ENCODE data around the gene SSBP4.

- TF ChIP-seq CTCFL (IDR thresholded peaks at IDR 0.05; ENCODE audit: borderline replicate concordance, insufficient read depth, low read depth, low read length, poor library complexity, severe bottlenecking) (no peak), ZBTB7A (IDR thresholded peaks at IDR 0.05; ENCODE audit: borderline replicate concordance, control insufficient read depth, low read depth, low read length) (no peak), ELF1 (tag; IDR thresholded peaks at IDR 0.05) (no peak), CTBP1 (IDR thresholded peaks at IDR 0.05; ENCODE audit: borderline replicate concordance) (no peak), GTF2F1 (IDR thresholded peaks at IDR 0.05; ENCODE audit: low read depth, low read length) (no peak), PHF20 (IDR thresholded peaks at IDR 0.05; ENCODE audit: partially characterized antibody) (no peak), POLR2AphosphoS5 (IDR thresholded peaks at IDR 0.05; ENCODE audit: control insufficient read depth, insufficient read depth, low read depth, low read length) (no peak), EZH2 (IDR thresholded peaks at IDR 0.05; ENCODE audit: borderline replicate concordance, low read depth, low read length) (no peak), HNRNPH1 (optimal IDR thresholded peaks at IDR 0.05; ENCODE audit: low read depth, low read length) (no peak), EGR1 (conservative IDR thresholded peaks at IDR 0.05) (peak; percentile 38; the same call in 1 of the 2 replicates)
- TF ChIP-seq, protein P1, sequence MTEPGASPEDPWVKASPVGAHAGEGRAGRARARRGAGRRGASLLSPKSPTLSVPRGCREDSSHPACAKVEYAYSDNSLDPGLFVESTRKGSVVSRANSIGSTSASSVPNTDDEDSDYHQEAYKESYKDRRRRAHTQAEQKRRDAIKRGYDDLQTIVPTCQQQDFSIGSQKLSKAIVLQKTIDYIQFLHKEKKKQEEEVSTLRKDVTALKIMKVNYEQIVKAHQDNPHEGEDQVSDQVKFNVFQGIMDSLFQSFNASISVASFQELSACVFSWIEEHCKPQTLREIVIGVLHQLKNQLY (CRISPR knock-in tag; conservative IDR thresholded peaks at IDR 0.05), result no peak
These were observed 2.3 kb downstream of the SSBP4 start for GRCh38 chr19:18421371-18421959.

Data from K562 (cell line).